HEK293 (cell line): ENCODE measurements around the gene FAM168B.

Source experiments
- CTCF ChIA-PET: fragments of 350-600 bp; formaldehyde crosslinking; extraction: SDS; loops from one replicate; lab custom pipeline; 2021; ENCODE audit warnings: antibody characterized with exemption; lab: Yijun Ruan, JAX
- POLR2A ChIA-PET: fragments of 300-600 bp; formaldehyde crosslinking; extraction: SDS; loops from one replicate; lab custom pipeline; 2020; ENCODE audit warnings: antibody characterized with exemption, inconsistent platforms; lab: Yijun Ruan, JAX
- H3K27ac ChIP-seq: fragments of 200-500 bp; sonication (Bioruptor generic); 2 replicates; pipeline ENCODE4 v1.5.1; 2014; ENCODE audit warnings: low read depth, low read length, control low read depth, inconsistent platforms; ENCODE audit errors: extremely low read depth
- H3K36me3 ChIP-seq, 2 experiments: fragments of 200-500 bp in 1 of 2; sonication (Bioruptor generic) in 1 of 2; 1 replicate in 1 of 2; 2 replicates in 1 of 2; pipeline ENCODE4 v1.5.1; 2014 to 2017; ENCODE audit warnings: inconsistent platforms in 2 of 2, low read length in 2 of 2; ENCODE audit not compliant: control insufficient read depth in 2 of 2, insufficient read depth in 1 of 2
- H3K4me1 ChIP-seq: fragments of 200-500 bp; sonication (Bioruptor generic); 2 replicates; pipeline ENCODE4 v1.5.1; 2014; ENCODE audit warnings: mild to moderate bottlenecking, low read length, inconsistent platforms; ENCODE audit not compliant: control insufficient read depth, insufficient read depth
- H3K4me3 ChIP-seq: 2 replicates; pipeline ENCODE4 v1.5.1; 2011; ENCODE audit warnings: low read depth, mild to moderate bottlenecking, control low read depth, low read length, moderate library complexity
- H3K9me3 ChIP-seq: fragments of 200-500 bp; sonication (Bioruptor generic); 2 replicates; pipeline ENCODE4 v1.5.1; 2014; ENCODE audit warnings: low read depth, low read length, inconsistent platforms; ENCODE audit not compliant: control insufficient read depth, insufficient read depth
- BCL11A ChIP-seq: fragments of 450-650 bp; formaldehyde crosslinking; IDR thresholded peaks from 2 replicates; pipeline ENCODE4 v1.5.1; 2016; ENCODE audit warnings: low read depth, missing biosample characterization, missing genetic modification characterization
- EGR2 ChIP-seq: fragments of 450-650 bp; formaldehyde crosslinking; IDR thresholded peaks from 2 replicates; pipeline ENCODE4 v1.5.1; 2016; ENCODE audit warnings: low read depth, missing biosample characterization, missing genetic modification characterization
- HIC1 ChIP-seq: fragments of 450-650 bp; formaldehyde crosslinking; IDR thresholded peaks from 2 replicates; pipeline ENCODE4 v1.5.1; 2016; ENCODE audit warnings: missing biosample characterization, missing genetic modification characterization
- OVOL3 ChIP-seq: fragments of 450-650 bp; formaldehyde crosslinking; IDR thresholded peaks from 2 replicates; pipeline ENCODE4 v1.5.1; 2016; ENCODE audit warnings: missing biosample characterization, missing genetic modification characterization
- PATZ1 ChIP-seq: fragments of 450-650 bp; formaldehyde crosslinking; IDR thresholded peaks from 2 replicates; pipeline ENCODE4 v1.5.1; 2016; ENCODE audit warnings: missing biosample characterization, missing genetic modification characterization
- PRDM10 ChIP-seq: fragments of 450-650 bp; formaldehyde crosslinking; IDR thresholded peaks from 2 replicates; pipeline ENCODE4 v1.5.1; 2016; ENCODE audit warnings: missing biosample characterization, missing genetic modification characterization
- PRDM6 ChIP-seq: fragments of 450-650 bp; formaldehyde crosslinking; IDR thresholded peaks from 2 replicates; pipeline ENCODE4 v1.5.1; 2017; ENCODE audit warnings: missing biosample characterization, missing genetic modification characterization
- RBAK ChIP-seq: fragments of 450-650 bp; formaldehyde crosslinking; IDR thresholded peaks from 2 replicates; pipeline ENCODE4 v1.5.1; 2016; ENCODE audit warnings: missing biosample characterization, missing genetic modification characterization
- SP2 ChIP-seq: fragments of 450-650 bp; formaldehyde crosslinking; IDR thresholded peaks from 2 replicates; pipeline ENCODE4 v1.5.1; 2016; ENCODE audit warnings: missing biosample characterization, missing genetic modification characterization
- TRIM28 ChIP-seq: IDR thresholded peaks from 2 replicates; pipeline ENCODE4 v1.6.1; 2011; ENCODE audit warnings: low read length, control low read depth, borderline replicate concordance
- ZBTB10 ChIP-seq: fragments of 450-650 bp; formaldehyde crosslinking; IDR thresholded peaks from 2 replicates; pipeline ENCODE4 v1.5.1; 2016; ENCODE audit warnings: missing biosample characterization, missing genetic modification characterization
- ZFHX2 ChIP-seq: fragments of 450-650 bp; formaldehyde crosslinking; conservative IDR thresholded peaks from 2 replicates; pipeline ENCODE4 v1.5.1; 2016; ENCODE audit warnings: missing biosample characterization, missing genetic modification characterization
- ZIC2 ChIP-seq: fragments of 450-650 bp; formaldehyde crosslinking; IDR thresholded peaks from 2 replicates; pipeline ENCODE4 v1.5.1; 2016; ENCODE audit warnings: missing biosample characterization, missing genetic modification characterization
- ZNF10 ChIP-seq: fragments of 450-650 bp; formaldehyde crosslinking; IDR thresholded peaks from 2 replicates; pipeline ENCODE4 v1.5.1; 2017; ENCODE audit warnings: missing biosample characterization, missing genetic modification characterization
- ZNF19 ChIP-seq: fragments of 450-650 bp; formaldehyde crosslinking; IDR thresholded peaks from 2 replicates; pipeline ENCODE4; 2016; ENCODE audit warnings: missing biosample characterization, missing genetic modification characterization, low read depth
- ZNF24 ChIP-seq: fragments of 450-650 bp; formaldehyde crosslinking; IDR thresholded peaks from 2 replicates; pipeline ENCODE4 v1.5.1; 2016; ENCODE audit warnings: missing biosample characterization, missing genetic modification characterization
- ZNF335 ChIP-seq: fragments of 450-650 bp; formaldehyde crosslinking; conservative IDR thresholded peaks from 2 replicates; pipeline ENCODE4 v1.5.1; 2016; ENCODE audit warnings: missing biosample characterization, missing genetic modification characterization
- ZNF404 ChIP-seq: fragments of 450-650 bp; formaldehyde crosslinking; IDR thresholded peaks from 2 replicates; pipeline ENCODE4 v1.5.1; 2017; ENCODE audit warnings: missing biosample characterization, missing genetic modification characterization
- ZNF529 ChIP-seq: fragments of 450-650 bp; formaldehyde crosslinking; IDR thresholded peaks from 2 replicates; pipeline ENCODE4 v1.5.1; 2017; ENCODE audit warnings: missing genetic modification characterization, missing biosample characterization; ENCODE audit not compliant: insufficient replicate concordance
- ZNF549 ChIP-seq: fragments of 450-650 bp; IDR thresholded peaks from 2 replicates; pipeline ENCODE4 v1.5.1; 2018; ENCODE audit warnings: missing biosample characterization, missing genetic modification characterization, mild to moderate bottlenecking, inconsistent platforms, moderate library complexity
- ZNF610 ChIP-seq: fragments of 450-650 bp; formaldehyde crosslinking; IDR thresholded peaks from 2 replicates; pipeline ENCODE4 v1.5.1; 2016; ENCODE audit warnings: missing biosample characterization, missing genetic modification characterization, borderline replicate concordance
- ZNF654 ChIP-seq: fragments of 450-650 bp; formaldehyde crosslinking; IDR thresholded peaks from 2 replicates; pipeline ENCODE4 v1.5.1; 2016; ENCODE audit warnings: low read depth, missing biosample characterization, missing genetic modification characterization

Gene FAM168B

GRCh38 chr2:131105950-131106801, 12.9 kb upstream of the FAM168B start:
- Histone ChIP-seq H3K27ac (no peak overlapping the region; the same call in 1 of the 2 replicates), H3K36me3 (peaks cover 3 to 11% of the 10 kb centered on the region in 2 experiments; a peak in 2 of 3 replicates), H3K4me1 (peaks cover 6% of the 10 kb centered on the region; the same call in 1 of the 2 replicates), H3K4me3 (peak overlapping the region; percentile 63), H3K9me3 (no peaks in the 10 kb centered on the region)
- ChIA-PET CTCF (interaction anchor here (1.5 kb wide), 1 partner anchor 14 kb away, joined by 3 read pairs; no protein-coding TSS in a partner anchor), POLR2A (interaction anchor here (1.2 kb wide), 1 partner anchor 13 kb away, joined by 4 read pairs; the partner anchor contains the start of gene FAM168B)
- TF ChIP-seq ZNF19 (no peak), ZNF529 (no peak), RBAK (tag by site-specific recombination) (no peak), HIC1 (tag by site-specific recombination) (no peak), ZNF654 (tag by site-specific recombination) (no peak), ZNF24 (tag by site-specific recombination) (no peak), TRIM28 (no peak), ZFHX2 (tag by site-specific recombination) (peak; percentile 34; the same call in 1 of the 2 replicates), ZBTB10 (tag by site-specific recombination) (no peak), ZNF10 (tag by site-specific recombination) (no peak), BCL11A (tag by site-specific recombination) (no peak), OVOL3 (tag by site-specific recombination) (no peak), PATZ1 (no peak), ZNF610 (tag by site-specific recombination) (no peak), EGR2 (tag by site-specific recombination) (peak; percentile 27; the same call in 1 of the 2 replicates), PRDM6 (tag by site-specific recombination) (no peak), SP2 (peak; percentile 20), ZIC2 (tag by site-specific recombination) (0 out of 2 replicates have a peak, but pooled peaks have one; percentile 8), PRDM10 (tag by site-specific recombination) (peak; percentile 94), ZNF335 (tag by site-specific recombination) (peak; percentile 94), ZNF549 (no peak), ZNF404 (tag by site-specific recombination) (no peak)
